Endothelial cell of umbilical vein (primary cell): ENCODE measurements around the gene SKAP1. TPM values are rescaled to one million over a fixed set of nuclear protein-coding genes. Genes with fewer than 3 reads are reported as not detected.

Experiments
- BruUV-seq: library from RNA; stranded (reverse); fragments of 400-500 nt; replicated peaks from 2 replicates; lab custom pipeline; 2021; lab: Mats Ljungman, UMichigan
- CTCF ChIA-PET: fragments of 300-600, 350-600 bp; sonication (Branson Sonifier 250); formaldehyde crosslinking; loops from one replicate; lab custom pipeline; 2021; ENCODE audit warnings: antibody characterized with exemption, inconsistent platforms; lab: Charles Lee
- POLR2A ChIA-PET: fragments of 300-600, 350-600 bp; sonication (Branson Sonifier 250); formaldehyde crosslinking; loops from one replicate; lab custom pipeline; 2021; ENCODE audit warnings: antibody characterized with exemption, inconsistent platforms; lab: Charles Lee
- DNase-seq: peaks from one replicate; pipeline ENCODE4 v3.0.0-alpha.2; 2011; ENCODE audit warnings: low read depth, low spot score
- FAIRE-seq: peaks from 2 replicates; lab custom pipeline; 2011; peaks lifted over from hg19 to GRCh38; lab: Jason Lieb, UNC
- H2AFZ ChIP-seq: 2 replicates; pipeline ENCODE4 v1.6.0; 2012; ENCODE audit warnings: low read depth, low read length, control low read depth, inconsistent platforms
- H3K27ac ChIP-seq: 2 replicates; pipeline ENCODE4 v1.5.1; 2011; ENCODE audit warnings: low read depth, mild to moderate bottlenecking, control low read depth, low read length, moderate library complexity; ENCODE audit not compliant: insufficient read depth
- H3K27me3 ChIP-seq, 2 experiments: 2 replicates each; pipeline versions ENCODE4 v1.6.0 to v1.6.1; 2011; ENCODE audit warnings: low read length in 2 of 2, mixed read lengths in 1 of 2; ENCODE audit not compliant: control insufficient read depth in 2 of 2, insufficient read depth in 2 of 2
- H3K36me3 ChIP-seq, 2 experiments: 2 replicates in 1 of 2; 3 replicates in 1 of 2; pipeline ENCODE4 v1.5.1; 2011; ENCODE audit warnings: low read length in 2 of 2, mild to moderate bottlenecking in 1 of 2, moderate library complexity in 1 of 2; ENCODE audit not compliant: control insufficient read depth in 2 of 2, insufficient read depth in 2 of 2; ENCODE audit errors: extremely low read depth in 1 of 2
- H3K4me1 ChIP-seq: 3 replicates; pipeline ENCODE4 v1.5.1; 2011; ENCODE audit warnings: mild to moderate bottlenecking, low read length; ENCODE audit not compliant: control insufficient read depth, insufficient read depth; ENCODE audit errors: extremely low read depth
- H3K4me2 ChIP-seq: 2 replicates; pipeline ENCODE4 v1.6.1; 2011; ENCODE audit warnings: low read length, control low read depth, mixed read lengths; ENCODE audit not compliant: insufficient read depth
- H3K4me3 ChIP-seq, 3 experiments: fragments of 200-600 bp in 1 of 3; sonication (generic), shearing (Covaris generic) in 1 of 3; replicated peaks in 1 of 3; 2 replicates each; pipeline ENCODE4 v1.5.1; 2011 to 2016; ENCODE audit warnings: control low read depth in 3 of 3, low read length in 3 of 3, mild to moderate bottlenecking in 2 of 3, inconsistent platforms in 1 of 3, low read depth in 1 of 3, moderate library complexity in 1 of 3; ENCODE audit not compliant: insufficient read depth in 1 of 3
- H3K79me2 ChIP-seq: 2 replicates; pipeline ENCODE4 v1.6.0; 2012; ENCODE audit warnings: low read length, inconsistent platforms; ENCODE audit not compliant: control insufficient read depth, insufficient read depth
- H3K9ac ChIP-seq: replicated peaks from 2 replicates; pipeline ENCODE3; 2011; ENCODE audit warnings: low read length, control low read depth; ENCODE audit not compliant: insufficient read depth; ENCODE audit errors: extremely low read depth
- H3K9me1 ChIP-seq: replicated peaks from 3 replicates; pipeline ENCODE4 v1.6.0; 2011; ENCODE audit warnings: mild to moderate bottlenecking, low read length; ENCODE audit not compliant: control insufficient read depth, insufficient read depth; ENCODE audit errors: extremely low read depth
- H3K9me3 ChIP-seq: replicated peaks from 2 replicates; pipeline ENCODE4 v1.5.1; 2012; ENCODE audit warnings: low read length, inconsistent platforms; ENCODE audit not compliant: control insufficient read depth, insufficient read depth
- H4K20me1 ChIP-seq: replicated peaks from 2 replicates; pipeline ENCODE3; 2011; ENCODE audit warnings: mild to moderate bottlenecking, low read length; ENCODE audit not compliant: control insufficient read depth, insufficient read depth; ENCODE audit errors: extremely low read depth
- CTCF ChIP-seq, 2 donors: IDR thresholded peaks; 1 replicate in 1 of 2; 2 replicates in 1 of 2; pipeline ENCODE4 v1.5.1; 2011; ENCODE audit warnings: low read length in 2 of 2, mild to moderate bottlenecking in 2 of 2, moderate library complexity in 2 of 2, control low read depth in 1 of 2, inconsistent platforms in 1 of 2, low read depth in 1 of 2; ENCODE audit not compliant: insufficient read depth in 1 of 2; ENCODE audit errors: extremely low read depth in 1 of 2
- EZH2 ChIP-seq: IDR thresholded peaks from 2 replicates; pipeline ENCODE4 v1.6.1; 2012; ENCODE audit warnings: borderline replicate concordance, low read depth, mild to moderate bottlenecking, moderate library complexity, low read length, inconsistent platforms; ENCODE audit not compliant: severe bottlenecking
- FOS ChIP-seq: IDR thresholded peaks from 2 replicates; pipeline ENCODE4 v1.6.1; 2011; ENCODE audit warnings: mild to moderate bottlenecking, low read length, moderate library complexity, borderline replicate concordance; ENCODE audit not compliant: insufficient read depth
- GATA2 ChIP-seq: IDR thresholded peaks from 2 replicates; pipeline ENCODE4 v1.7.0; 2011; ENCODE audit warnings: low read depth, mild to moderate bottlenecking, moderate library complexity, mixed read lengths, low read length; ENCODE audit not compliant: insufficient read length, insufficient read depth
- JUN ChIP-seq: IDR thresholded peaks from 2 replicates; pipeline ENCODE4 v1.6.1; 2011; ENCODE audit warnings: borderline replicate concordance, low read depth; ENCODE audit not compliant: insufficient read length, insufficient read depth
- MAX ChIP-seq: IDR thresholded peaks from 2 replicates; pipeline ENCODE4 v1.6.1; 2011; ENCODE audit not compliant: insufficient read depth, insufficient read length
- MYC ChIP-seq: IDR thresholded peaks from one replicate; pipeline ENCODE4 v1.6.1; 2011; ENCODE audit warnings: mild to moderate bottlenecking, low read depth, low read length
- POLR2A ChIP-seq: IDR thresholded peaks from 2 replicates; pipeline ENCODE4 v1.6.1; 2012; ENCODE audit warnings: low read depth, mild to moderate bottlenecking, control low read depth, low read length
- POLR2AphosphoS5 ChIP-seq: IDR thresholded peaks from 2 replicates; pipeline ENCODE4 v1.6.1; 2012; ENCODE audit warnings: low read depth, mild to moderate bottlenecking, control low read depth, low read length, moderate library complexity; ENCODE audit not compliant: insufficient read depth
- dilution Hi-C: fragments of 300-500 bp; cut with MboI; formaldehyde crosslinking; loops from one replicate; pipeline ENCODE4 v1.15.0; 2019; ENCODE audit warnings: low sequenced_read_pairs; ENCODE audit not compliant: extremely low pct_ligation_motif_present
- intact Hi-C: fragments of 100-400 bp; cut with micrococcal nuclease; formaldehyde crosslinking; loops from one replicate; pipeline ENCODE4 v1.10.0; 2022
- polyA plus RNA-seq, 4 experiments: library from polyadenylated mRNA; depleted of rRNA in 3 of 4; stranded (reverse) in 3 of 4; unstranded in 1 of 4; fragments of >200 nt; gene quantifications; 2 replicates each; pipeline versions ENCODE4 v1.2.1 to v1.2.3, GENCODE V29; 2011 to 2012; ENCODE audit warnings: missing spikeins in 1 of 4
- total RNA-seq: library from RNA; stranded (reverse); gene quantifications from 2 replicates; pipeline ENCODE4 v1.2.3, GENCODE V29; 2021

Gene SKAP1
- total and polyA plus RNA-seq, 2 donors (not counting 3 experiments of a cell fraction or from before 2014, with no cell fraction given), result 0.75 TPM; not detected in 1

- CTCF ChIA-PET, result interaction anchor here (1.5 to 5.2 kb wide), 4 partner anchors 9 to 69 kb away, joined by 4 to 44 read pairs (median 30); no protein-coding TSS in a partner anchor
- intact Hi-C loops, result no loop called here
Measured at GRCh38 chr17:48095611-48096010, 334.4 kb downstream of the SKAP1 start.

More at GRCh38 chr17:48095611-48096010, 334.4 kb downstream of the SKAP1 start:
- Histone ChIP-seq H3K27ac (no peak overlapping the region), H3K4me1 (peaks cover 8% of the 10 kb centered on the region), H3K27me3 (no peaks in the 10 kb centered on the region), H3K4me3 (no peak overlapping the region), H2AFZ (no peak overlapping the region), H3K79me2 (peaks cover 92% of the 10 kb centered on the region), H3K9me1 (no peaks in the 10 kb centered on the region), H3K9ac (no peak overlapping the region), H3K9me3 (no peaks in the 10 kb centered on the region), H3K4me2 (no peak overlapping the region), H3K36me3 (no peaks in the 10 kb centered on the region), H4K20me1 (peaks cover 6% of the 10 kb centered on the region)
- no TSS peak for BruUV-seq
- FAIRE-seq (no peak), DNase-seq (no peak)
- TF ChIP-seq FOS (no peak), MYC (no peak), EZH2 (no peak), GATA2 (no peak), POLR2A (no peak), CTCF (IDR thresholded peaks at IDR 0.05; ENCODE audit: extremely low read depth in 1 of 2, insufficient read depth in 1 of 2, low read depth in 1 of 2, low read length in 2 of 2) (no peak), MAX (no peak), POLR2AphosphoS5 (no peak), JUN (no peak)
- POLR2A ChIA-PET, result interaction anchor here (1.0 kb wide), 1 partner anchor 70 kb away, joined by 3 read pairs; no protein-coding TSS in a partner anchor
- dilution Hi-C loops, result no loop called here
